Activated T-helper 1 cell treated with Interleukin-2 at 50 U/mL for 16 hours (primary cell): ENCODE measurements around the gene LYRM9.
"Not testable (repeated sequence)": the region's sequence is repeated elsewhere in the genome, so short reads cannot be mapped to it uniquely, and the experiment has no call there.

Source experiments
- DNase-seq: peaks from one replicate; pipeline ENCODE4 v3.0.0-alpha.2; 2020; ENCODE audit warnings: low read depth

The LYRM9 gene

DNA sequence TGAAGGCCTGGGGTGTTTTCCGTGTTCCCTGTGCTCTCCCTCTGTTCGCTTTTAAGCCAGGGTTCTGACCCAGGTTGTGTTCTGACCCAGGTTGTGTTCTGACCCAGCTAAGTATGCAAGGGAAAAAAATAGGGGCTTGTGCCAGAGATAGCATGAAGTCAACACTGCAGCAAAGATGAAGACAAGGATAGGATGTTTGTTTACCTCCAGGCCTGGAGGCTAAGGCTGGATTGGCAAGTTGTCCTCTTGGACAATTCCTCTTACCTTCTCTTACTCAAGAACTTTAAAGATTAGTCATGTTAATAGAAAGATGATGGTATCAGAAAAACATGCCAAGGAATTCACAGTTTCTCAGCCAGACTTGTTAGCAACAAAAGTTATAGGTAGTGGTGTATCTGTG lies 19.4 kb downstream of the LYRM9 start:
- DNase-seq = no peak

DNA sequence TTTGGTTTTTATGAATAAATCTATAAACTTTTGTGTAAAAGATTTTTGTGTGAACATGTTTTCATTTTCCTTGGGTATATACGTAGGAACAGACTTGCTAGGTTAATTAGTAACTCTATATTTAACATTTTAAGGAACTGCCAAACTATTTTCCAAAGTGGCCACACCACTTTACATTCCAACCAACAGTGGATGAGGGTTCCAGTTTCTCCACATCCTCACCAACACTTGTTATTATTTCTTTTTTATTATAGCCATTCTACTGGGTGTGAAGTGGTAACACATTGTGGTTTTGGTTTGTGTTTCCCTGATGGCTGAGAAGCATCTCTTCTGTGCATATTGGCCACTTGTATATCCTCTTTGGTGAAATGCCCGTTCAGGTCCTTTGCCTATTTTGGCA lies 20.0 kb downstream of the LYRM9 start:
- DNase-seq = no peak

DNA sequence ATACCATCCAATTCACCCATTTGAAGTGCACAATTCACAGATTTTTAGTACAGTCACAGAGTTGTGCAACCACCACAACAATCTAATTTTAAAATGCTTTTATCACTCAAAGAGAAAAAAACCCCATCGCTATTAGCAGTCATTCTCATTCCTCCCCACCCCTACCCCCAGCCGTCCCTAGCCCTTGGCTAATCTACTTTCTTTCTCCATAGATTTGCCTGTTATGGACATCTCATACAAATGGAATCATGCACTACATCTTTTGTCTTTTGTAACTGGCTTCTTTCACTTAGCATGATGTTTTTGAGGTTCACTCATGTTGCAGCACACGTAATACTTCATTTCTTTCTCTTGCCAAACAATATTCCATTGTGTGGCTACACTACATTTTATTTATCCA lies 20.4 kb downstream of the LYRM9 start:
- DNase-seq = no peak

DNA sequence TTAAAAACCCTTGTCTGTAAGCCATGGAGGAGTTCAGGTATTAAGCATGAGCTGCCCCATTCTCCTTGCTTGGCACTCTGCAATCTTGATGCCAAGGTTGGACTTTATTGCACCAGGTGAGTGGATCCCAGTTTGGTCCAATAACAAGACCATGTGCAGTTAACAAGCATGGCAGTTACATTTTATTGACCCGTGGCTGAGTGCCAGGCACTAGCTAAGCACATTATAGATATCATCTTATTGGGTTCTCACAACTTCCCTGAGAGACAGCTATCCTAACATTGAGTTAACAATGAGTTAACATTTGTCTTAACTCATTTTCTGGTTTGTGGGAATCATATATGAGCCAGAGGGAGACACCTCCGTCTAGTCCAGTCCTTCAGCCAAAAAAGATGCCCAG lies 21.8 kb downstream of the LYRM9 start:
- no peak for DNase-seq

DNA sequence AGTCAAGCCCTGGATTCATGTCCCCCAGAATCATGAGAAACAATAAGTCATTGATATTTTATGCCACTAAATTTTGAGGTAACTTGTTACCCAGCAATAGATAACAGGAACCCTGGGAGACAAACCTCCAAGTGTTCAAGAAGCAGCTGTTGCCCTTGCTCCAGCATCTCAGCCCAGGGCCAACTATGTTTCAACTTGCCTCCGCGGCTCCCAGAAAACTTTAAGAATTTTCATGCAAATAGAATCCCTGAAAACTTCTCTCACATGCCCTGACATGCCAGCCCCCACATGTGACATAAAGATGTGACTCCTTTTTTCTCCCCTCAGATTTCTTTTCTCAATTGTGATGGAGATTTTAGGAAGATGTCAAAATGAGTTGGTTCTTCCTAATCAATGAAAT lies 22.8 kb downstream of the LYRM9 start:
- no peak for DNase-seq

DNA sequence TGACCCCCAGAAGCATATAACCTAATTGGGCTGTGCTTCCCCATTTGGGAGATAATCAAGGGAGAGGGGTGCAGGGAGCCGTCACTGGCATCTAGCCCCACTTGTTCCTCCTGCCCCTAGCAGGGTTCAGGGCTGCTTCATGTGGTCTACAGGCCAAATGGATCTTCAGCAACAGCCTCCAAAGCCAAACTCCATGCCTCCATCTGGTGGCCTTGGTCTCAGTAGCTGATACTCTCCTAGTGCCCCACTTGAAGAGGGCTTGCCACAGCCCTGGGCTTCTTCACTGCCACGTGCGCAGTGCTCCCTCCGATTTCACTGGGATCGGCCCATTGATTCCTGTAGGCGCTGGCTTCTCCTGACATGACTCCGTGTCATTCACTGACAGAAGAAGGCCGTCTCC lies 24.6 kb downstream of the LYRM9 start:
- DNase-seq = no peak

DNA sequence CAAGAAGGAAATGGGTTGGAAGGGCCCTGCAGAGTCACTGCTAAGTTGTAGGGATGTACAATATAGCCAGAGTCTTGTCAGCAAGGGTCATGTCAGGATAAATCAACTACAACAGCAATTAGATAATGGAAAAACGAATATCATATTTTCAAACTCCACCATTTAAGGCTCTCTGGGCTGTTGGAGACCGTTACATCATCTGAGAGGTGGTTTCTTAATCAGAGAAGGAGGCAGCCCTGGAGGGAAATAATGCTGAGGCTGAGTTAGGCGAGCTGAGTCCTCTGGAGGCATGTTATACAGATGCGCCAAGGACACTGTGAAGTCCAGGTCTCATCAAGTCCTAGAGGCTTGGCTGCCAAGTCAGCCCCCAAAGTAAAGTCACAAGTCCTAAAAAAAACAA lies 30.3 kb downstream of the LYRM9 start:
- no peak for DNase-seq

DNA sequence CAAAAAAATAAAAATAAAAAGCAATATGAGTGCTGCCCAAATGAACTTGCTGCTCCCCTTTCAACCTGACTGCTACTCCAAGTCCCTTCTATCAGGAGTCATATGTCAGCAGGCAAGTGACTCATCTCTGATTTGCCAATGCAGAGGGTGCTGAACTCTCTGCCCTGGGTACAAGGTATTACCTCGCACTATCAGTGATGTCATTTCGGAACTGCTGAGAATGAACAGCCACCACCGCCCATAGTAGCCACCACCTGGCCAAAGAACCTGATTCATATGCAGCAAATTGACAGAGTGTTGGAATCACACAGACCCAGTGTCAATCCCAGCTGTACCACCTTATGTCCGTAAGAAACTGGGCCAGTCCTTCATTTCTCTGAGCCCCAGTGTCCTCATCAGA lies 31.2 kb downstream of the LYRM9 start:
- DNase-seq = no peak

DNA sequence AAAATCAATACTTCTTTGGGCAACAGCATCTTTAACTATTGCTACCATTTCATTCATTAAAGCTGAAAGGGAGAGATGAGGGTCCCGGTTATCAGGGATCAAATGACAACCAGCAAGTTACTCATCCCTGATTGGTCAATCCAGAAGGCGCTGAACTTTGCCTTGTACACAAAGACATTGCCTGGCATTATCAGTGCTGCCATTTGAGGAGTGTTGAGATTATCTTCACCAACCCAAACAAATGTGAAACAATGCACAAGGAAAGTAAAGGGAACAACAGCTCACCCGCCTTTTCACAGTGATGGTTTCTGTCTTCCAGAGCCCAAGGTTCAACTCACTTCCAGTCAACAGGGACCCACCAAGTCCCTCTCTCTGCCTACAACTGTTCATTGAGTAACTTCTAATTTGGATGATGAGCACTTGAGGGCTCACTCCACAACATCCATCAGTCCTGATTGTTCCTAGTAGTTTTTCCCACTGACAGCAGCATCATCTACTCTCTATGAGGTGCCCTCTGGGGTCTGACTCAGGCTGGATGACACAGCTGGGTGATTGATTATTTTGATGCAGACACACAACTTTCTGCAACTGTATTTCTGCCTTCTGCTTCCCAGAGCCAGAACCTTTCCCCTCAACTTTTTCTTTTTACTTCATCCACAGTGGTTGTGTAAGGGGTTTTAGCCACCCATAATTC lies 32.0 kb downstream of the LYRM9 start:
- DNase-seq = no peak

DNA sequence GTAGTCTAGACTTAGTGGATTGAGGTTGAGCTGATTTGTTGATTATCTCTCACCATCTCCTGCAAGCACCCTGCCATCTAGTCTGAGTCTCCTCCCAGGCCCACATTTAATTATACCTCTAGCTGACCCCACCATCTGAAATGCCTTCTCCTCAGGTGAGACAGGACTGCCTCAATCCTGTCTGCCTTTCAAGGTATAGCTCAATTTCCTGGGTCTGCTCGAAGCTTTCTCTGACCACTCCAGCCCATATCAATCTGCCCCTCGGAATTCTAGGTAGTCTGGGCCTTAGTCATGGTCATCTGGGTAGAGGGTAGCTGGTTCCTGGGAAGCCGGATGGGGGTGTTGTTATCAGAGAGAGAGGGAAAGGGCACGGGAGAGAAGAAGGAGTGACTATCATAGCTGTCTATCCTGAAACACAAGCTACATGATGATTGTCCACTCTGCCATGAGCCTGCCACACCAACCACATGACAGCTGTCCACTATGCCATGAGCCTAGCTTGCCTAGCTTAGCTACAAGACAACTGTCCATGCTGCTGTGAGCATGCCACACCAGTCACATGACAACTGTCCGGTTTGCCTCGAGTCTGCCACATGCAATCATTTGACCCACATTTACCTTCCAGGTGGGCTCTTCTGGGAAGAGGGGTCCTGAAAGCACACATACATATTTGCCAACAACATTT lies 34.4 kb downstream of the LYRM9 start:
- DNase-seq = no peak

DNA sequence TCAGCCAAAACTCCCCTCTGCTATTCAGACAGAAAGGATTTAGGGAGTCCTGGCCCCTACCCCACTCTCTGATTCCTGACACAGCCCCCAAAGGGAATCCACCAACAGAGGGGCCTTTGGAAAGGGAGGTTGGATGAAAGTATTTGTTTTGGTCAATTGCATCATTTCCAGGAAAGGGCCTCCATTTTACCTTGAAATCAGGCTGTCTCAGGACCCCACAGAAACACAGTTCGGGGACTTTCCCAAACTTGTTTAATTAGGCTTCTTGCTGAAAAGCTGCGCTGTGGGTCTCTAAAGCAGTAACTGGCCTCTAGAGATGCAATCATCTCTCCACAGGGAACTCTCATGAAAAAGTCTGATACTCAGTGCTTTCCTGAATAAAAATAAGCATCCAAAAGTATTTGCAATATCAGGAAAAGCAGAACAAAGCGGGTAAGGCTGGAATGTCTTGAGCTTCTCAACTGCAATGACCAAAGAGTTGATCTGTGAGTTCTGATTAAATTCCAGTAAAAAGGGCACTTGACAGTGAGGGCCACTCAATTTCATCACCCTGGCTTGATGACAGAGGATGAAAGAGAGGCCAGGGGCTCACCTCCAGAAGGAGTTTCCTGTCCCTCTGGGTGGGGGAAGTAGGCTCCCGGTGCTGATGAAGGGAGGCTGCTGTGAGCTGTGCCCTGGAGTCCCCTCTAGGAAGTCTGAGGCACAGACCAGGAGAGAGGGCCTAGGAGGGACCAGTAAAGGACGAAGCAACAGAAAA lies 36.3 kb downstream of the LYRM9 start:
- DNase-seq = no peak

DNA sequence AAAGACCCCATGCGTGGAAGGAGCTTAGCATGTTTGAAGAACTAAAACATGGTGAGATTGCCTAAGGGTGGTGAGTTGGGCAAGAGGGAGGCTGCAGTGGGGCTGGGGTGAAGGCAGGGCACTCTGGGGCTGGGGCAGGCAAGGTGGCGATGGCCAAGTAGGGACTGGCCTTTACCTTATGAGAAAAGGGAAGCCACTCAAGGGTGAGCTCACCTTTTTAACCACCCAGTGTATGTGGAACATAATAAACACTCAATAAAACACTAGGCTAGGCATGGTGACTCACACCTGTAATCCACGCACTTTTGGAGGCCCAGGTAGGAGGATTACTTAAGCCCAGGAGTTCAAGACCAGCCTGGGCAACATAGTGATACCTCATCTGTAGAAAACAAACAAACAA lies 37.7 kb downstream of the LYRM9 start:
- no peak for DNase-seq

DNA sequence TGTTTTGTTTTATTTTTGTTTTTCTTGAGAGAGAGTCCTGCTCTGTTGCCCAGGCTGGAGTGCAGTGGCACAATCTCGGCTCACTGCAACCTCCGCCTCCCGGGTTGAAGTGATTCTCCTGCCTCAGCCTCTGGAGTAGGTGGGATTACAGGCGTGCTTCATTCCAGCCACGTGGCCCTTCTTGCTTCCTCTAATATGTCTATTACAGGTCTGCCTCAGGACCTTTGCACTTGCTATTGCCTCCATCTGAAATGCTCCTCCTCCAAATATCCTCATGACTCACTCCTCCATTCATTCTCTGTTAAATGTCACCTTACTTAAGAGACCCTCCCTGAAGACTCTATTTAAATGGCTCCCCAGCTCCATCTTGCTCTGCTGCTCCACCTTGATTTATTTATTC lies 39.0 kb downstream of the LYRM9 start:
- DNase-seq = no peak

DNA sequence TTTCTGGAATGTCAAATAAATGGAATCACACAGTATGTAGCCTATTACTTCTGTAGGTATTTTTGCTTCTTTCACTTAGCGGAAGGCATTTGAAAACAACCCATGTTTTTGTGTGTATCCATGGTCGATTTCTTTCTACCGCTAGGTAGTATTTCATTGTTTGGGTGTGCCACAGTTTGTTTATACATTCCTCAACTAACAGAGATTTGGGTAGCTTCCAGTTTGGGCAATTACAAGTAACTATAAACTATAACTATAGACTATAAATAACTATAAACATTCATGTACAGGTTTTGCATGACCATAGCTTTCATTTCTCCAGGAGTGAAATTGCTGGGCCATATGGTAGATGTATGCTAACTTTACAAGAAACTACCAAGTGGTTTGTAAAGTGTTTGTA lies 40.1 kb downstream of the LYRM9 start:
- no peak for DNase-seq

DNA sequence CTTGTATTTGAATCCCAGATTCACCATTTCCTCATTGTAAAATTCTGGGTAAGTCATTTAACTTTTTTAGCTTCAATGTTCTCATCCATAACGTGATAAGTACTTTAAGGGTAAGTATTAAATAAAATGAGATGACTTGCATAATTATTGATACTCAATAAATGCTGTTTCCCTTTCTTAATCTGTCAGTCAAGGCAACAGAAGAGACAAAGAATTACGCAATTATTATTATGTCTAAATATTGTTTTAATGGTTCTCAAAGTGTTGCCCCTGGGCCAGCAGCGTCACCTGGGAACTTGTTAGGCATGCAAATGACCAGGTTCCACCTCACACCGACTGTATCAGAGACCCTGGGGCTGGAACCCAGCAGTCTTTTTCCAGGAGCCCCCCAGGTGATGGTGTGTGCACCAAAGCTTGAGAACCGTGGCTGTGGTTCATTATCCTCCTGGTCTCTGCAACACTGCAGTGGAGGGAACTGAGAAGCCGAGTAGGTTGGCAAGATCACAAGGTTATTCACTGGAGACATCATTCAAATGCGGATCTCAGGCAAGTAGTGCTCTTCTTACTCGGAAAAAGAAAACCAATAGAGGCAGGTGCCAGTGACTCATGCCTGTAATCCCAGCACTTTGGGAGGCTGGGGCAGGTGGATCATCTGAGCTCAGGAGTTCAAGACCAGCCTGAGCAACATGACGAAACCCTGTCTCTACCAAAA lies 43.5 kb downstream of the LYRM9 start:
- no peak for DNase-seq

DNA sequence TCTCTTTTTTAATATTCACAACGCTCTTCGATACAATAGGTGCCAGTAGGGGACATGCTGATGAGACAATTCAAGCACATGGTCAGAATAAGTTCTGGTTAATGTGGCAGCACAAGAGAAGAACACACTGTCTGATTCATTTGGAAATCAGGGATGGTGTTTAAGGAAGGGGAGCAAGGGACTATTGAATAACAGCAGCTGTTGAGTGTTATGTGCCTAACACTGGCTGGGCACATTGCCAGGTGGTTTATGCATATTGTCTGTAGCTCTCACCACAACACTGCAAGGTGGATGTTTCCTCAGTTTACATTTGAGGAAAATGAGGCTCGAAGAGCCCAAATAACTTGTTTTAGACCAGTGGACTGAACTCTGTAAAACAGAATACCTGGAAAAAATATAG lies 44.2 kb downstream of the LYRM9 start:
- DNase-seq = no peak

DNA sequence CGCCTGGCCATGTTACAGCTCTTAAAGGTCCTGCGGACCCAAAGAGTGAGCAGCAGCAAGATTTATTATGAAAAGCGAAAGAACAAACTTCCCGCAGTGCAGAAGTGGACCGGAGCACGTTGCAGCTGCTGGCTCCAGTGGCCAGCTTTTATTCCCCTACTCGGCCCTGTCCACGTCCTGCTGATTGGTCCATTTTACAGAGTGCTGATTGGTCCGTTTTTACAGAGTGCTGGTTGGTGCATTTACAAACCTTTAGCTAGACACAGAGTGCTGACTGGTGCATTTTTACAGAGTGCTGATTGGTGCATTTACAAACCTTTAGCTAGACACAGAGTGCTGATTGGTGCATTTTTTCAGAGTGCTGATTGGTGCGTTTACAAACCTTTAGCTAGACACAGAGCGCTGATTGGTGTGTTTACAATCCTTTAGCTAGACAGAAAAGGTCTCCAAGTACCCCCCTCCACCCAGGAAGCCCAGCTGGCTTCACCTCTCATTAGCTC lies 46.3 kb downstream of the LYRM9 start:
- DNase-seq = not testable (repeated sequence)

DNA sequence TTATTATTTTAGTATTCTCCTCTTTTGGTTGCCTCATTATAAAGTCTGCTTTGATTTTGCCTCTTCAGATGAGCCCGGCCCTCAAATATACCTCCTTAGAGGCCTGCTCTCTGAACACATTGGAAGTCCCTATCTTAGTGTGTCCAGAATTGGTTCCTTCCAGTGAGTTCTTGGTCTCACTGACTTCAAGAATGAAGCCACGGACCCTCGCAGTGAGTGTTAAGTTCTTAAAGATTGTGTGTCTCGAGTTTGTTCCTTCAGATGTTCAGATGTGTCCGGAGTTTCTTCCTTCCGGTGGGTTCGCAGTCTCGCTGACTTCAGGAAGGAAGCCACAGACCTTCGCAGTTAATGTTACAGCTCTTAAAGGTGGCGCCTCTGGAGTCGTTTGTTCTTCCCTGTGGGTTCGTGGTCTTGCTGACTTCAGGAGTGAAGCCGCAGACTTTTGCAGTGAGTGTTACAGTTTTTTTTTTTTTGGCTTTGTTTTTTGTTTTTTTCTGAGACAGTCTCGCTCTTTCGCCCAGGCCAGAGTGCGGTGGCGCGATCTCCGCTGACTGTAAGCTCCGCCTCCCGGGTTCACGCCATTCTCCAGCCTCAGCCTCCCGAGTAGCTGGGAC lies 47.0 kb downstream of the LYRM9 start:
- DNase-seq = no peak

DNA sequence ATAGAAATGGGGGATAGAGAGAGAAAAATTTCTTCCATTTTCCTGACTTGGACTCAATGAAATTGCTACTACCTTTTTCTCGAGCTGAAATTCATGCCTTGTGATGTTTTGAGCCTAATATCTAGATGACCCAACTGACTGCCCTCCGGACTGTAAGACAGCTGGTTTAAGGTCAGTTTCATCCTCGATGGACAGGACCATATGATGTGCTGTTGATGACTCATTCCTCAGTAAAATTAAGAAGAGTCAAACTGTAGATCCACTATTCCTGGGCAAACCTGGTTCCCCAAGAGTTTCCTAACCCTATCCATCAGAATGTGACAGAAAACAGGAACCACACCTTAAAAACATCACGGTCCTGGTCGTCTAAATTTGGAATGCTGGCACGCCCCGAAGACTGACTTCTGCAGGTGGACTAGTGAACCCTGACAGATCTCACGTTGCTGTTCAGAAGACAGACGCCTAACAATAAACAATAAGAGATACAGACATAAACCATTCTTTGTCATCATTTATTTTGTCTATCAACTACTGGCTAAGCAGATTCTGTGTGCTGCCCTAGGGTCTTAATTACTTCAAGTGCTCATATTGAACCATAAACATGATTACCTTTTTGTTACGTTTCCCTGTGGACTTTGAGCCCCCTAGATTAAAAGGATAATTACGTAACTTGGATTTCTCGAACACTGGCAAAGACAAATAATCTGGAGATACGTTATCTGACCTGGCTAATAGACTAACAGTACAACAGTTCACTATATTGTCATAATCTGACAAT lies 47.7 kb downstream of the LYRM9 start:
- DNase-seq = no peak

DNA sequence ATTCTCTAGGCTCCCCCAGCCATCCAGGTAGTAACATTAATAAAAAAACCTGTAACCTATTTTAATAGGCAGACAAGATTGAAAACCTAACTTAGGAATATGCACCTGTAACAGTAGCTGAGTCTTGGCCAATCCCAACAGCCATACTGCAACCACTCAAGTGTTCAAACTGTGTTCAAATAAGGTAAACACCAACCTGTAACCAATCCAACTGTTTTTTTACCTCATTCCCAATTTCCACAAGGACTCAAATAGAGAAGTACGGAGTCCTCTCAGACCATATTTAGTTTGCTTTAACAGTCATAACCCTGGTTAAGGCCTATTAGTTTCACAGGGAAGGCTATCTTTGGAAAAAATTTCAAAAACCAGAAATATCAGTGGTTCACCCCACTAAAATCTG lies 52.5 kb downstream of the LYRM9 start:
- DNase-seq = no peak

DNA sequence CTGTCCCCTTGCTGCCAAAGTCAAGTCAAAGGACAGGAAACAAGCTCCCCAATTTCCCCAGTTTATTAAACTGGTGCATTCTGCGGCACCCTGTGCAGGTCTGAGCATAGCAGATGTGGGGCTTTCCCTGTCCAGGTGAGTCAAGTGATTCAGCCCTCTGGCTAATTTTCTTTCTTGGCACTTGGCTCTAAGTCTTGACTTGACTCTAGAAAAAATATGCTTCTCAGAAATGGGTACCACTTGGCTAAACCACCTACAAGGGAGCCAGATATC lies 52.8 kb downstream of the LYRM9 start:
- DNase-seq = not testable (repeated sequence)
